GM12874 (cell line): ENCODE data around the gene GOLGA6L1.
"Not testable (repeated sequence)": the region's sequence is repeated elsewhere in the genome, so short reads cannot be mapped to it uniquely, and the experiment has no call there.

ENCODE experiments used
- CTCF ChIP-seq: IDR thresholded peaks from 2 replicates; pipeline ENCODE4 v1.5.1; 2011; ENCODE audit warnings: low read depth, mild to moderate bottlenecking, control low read depth, low read length, moderate library complexity; ENCODE audit not compliant: insufficient read depth

Gene GOLGA6L1

GRCh38 chr15:23136722-23137121, at the start of gene GOLGA6L1:
Gene GOLGA6L1 (minus strand): TSS chr15:23136822. CDS start chr15:23136731, 91 bp downstream.
- not testable (repeated sequence) for TF ChIP-seq CTCF

- TF ChIP-seq CTCF: no peak
Measured at GRCh38 chr15:23118208-23118607, 18.4 kb downstream of the GOLGA6L1 start.

- TF ChIP-seq CTCF: no peak
Measured at GRCh38 chr15:23095796-23096195, 40.8 kb downstream of the GOLGA6L1 start.

GRCh38 chr15:23083115-23083514, 53.5 kb downstream of the GOLGA6L1 start:
- TF ChIP-seq CTCF: no peak

GRCh38 chr15:23081271-23081670, 55.4 kb downstream of the GOLGA6L1 start:
- TF ChIP-seq CTCF: no peak

GRCh38 chr15:23079766-23080165, 56.9 kb downstream of the GOLGA6L1 start:
- TF ChIP-seq CTCF: no peak
